ENCODE results near the gene EVL. TPM values are rescaled to one million over a fixed set of nuclear protein-coding genes. Genes with fewer than 3 reads are reported as not detected.

Gene EVL
- total RNA-seq, 2 donors from 2014 or later: 41.5 to 42.0 TPM

DNA sequence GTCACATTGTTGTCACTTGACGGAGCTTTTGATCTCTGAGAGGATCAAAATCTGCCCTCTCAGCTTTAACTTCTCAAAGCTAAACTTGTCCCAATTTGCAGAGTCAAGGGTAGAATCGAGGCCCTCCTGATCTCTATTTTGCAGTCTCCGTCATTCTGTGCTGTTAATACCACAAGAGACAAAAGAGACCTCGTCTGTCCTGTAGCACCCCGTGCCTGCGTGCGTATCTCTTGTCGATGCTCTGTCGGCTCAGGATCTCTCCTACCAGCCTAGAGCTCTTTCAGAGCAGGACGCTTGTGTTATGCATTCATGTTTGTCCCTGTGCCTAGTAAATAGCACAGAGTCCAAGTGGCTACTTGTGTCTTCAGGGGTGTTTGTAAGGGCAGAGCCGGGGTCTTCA is 5.1 kb downstream of the EVL start:
- no peak for DNase-seq (ENCODE audit: low spot score)
- H3K27ac ChIP-seq: no peak overlapping the region
- TF ChIP-seq, protein P1, sequence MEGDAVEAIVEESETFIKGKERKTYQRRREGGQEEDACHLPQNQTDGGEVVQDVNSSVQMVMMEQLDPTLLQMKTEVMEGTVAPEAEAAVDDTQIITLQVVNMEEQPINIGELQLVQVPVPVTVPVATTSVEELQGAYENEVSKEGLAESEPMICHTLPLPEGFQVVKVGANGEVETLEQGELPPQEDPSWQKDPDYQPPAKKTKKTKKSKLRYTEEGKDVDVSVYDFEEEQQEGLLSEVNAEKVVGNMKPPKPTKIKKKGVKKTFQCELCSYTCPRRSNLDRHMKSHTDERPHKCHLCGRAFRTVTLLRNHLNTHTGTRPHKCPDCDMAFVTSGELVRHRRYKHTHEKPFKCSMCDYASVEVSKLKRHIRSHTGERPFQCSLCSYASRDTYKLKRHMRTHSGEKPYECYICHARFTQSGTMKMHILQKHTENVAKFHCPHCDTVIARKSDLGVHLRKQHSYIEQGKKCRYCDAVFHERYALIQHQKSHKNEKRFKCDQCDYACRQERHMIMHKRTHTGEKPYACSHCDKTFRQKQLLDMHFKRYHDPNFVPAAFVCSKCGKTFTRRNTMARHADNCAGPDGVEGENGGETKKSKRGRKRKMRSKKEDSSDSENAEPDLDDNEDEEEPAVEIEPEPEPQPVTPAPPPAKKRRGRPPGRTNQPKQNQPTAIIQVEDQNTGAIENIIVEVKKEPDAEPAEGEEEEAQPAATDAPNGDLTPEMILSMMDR (IDR thresholded peaks at IDR 0.05): no peak
- H3K4me1 ChIP-seq: peaks cover 0 to 36% of the 10 kb centered on the region in 2 donors
- H3K4me3 ChIP-seq: no peak overlapping the region
- no peaks in the 10 kb centered on the region for H3K9me3 ChIP-seq
- no peaks in the 10 kb centered on the region for H3K36me3 ChIP-seq
- no peaks in the 10 kb centered on the region for H3K27me3 ChIP-seq

DNA sequence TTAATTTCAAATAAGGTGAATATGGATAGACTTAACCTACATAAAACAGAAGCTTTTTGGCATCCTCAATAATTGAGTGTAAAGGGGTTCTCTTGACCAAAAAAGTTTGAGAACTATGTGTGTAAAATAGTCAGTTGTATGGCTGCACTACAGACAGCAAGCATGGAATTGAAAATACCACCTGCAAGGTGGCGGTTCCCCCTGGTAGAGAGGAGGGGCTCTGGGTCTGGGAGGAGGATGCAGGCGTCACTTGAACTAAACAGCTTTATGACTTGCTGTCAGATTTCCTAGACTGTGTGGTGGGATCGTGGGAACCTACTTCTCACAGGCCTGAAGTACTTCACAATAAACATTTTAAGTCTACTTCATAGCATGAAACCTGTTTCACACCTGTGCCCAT is 6.3 kb downstream of the EVL start:
- peaks cover 0 to 35% of the 10 kb centered on the region in 2 donors for H3K4me1 ChIP-seq

DNA sequence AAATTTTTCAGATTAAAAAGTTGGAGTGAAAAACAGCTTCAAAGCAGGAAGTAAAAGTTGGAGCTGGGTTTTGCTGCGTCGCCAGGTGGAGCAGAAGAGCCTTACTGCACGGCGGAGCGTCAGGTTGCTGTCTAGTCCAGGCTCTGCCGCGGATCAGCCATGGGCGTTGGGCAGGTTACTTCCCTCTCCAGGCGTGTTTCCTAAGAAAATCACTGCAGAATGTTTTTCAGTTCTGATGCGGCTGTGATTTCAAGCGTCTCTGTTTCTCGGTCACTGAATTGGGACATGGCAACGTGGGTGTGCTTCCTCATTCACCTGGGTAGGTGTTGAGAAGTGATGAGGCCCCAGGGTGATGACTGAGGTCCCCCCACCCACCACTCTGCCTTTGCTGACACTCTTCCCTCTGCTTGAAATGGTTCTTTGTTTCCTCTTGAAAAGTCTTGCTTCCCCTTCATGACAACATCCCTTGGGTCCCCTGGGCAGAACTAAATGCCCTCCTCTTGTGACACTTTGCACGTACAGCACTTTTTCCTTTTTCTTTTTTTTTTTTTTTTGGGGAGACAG is 7.6 kb downstream of the EVL start:
- H3K27ac ChIP-seq: no peak overlapping the region
- no peaks in the 10 kb centered on the region for H3K9me3 ChIP-seq

More for the DNA sequence above, 6.3 kb downstream of the EVL start:
- no peak for DNase-seq (ENCODE audit: low spot score)
- no peaks in the 10 kb centered on the region for H3K36me3 ChIP-seq
- H3K4me3 ChIP-seq: no peak overlapping the region
- no peak overlapping the region for H3K27ac ChIP-seq
- TF ChIP-seq, protein P1 (IDR thresholded peaks at IDR 0.05): no peak
- H3K9me3 ChIP-seq: no peaks in the 10 kb centered on the region
- no peaks in the 10 kb centered on the region for H3K27me3 ChIP-seq

DNA sequence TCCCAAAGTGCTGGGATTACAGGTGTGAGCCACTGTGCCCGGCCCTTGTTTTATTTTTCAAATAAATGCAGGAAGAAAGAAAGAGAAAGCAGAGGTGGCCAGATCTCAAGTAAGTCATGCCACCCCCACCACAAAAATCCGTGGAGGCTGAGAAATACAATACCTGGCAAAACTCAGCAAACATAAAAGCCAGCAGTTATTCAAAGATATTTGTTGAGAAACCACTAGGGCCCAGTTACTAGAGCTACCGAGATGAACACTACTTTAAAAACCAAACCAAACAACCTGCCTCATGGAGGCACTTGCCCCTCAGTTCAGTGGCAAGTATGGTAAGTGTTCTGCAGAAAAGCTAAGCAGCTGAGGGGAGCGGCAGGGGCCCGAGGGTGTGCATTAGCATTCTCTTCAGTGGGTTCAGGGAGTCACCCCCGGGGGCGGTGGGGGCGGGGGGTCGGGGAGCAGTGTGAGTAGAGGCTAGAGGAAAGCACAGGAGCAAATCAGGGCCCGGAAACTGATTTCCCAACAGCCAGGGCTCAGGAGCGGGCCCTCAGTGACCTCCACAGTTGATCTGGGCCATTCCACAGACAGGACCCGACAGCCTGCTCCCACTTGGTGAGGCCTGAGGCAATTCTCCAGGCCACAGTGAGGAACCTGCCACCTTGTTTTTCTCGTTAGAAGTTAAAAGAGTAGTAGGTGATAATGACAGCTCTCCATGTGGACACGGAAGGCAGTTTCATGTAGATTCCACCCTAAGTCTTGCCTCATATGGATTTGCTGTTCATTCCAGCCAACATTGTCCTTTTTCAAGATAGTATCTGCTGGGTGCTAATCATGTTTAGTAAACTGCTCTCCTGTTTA is 8.6 kb downstream of the EVL start:
- TF ChIP-seq, protein P1 (IDR thresholded peaks at IDR 0.05): no peak
- Histone ChIP-seq H3K27me3 (no peaks in the 10 kb centered on the region), H3K4me3 (no peak overlapping the region), H3K4me1 (peaks cover 0 to 34% of the 10 kb centered on the region in 2 donors), H3K36me3 (no peaks in the 10 kb centered on the region), H3K9me3 (no peaks in the 10 kb centered on the region), H3K27ac (no peak overlapping the region)
- DNase-seq (ENCODE audit: low spot score): no peak

More for the DNA sequence above, 7.6 kb downstream of the EVL start:
- H3K36me3 ChIP-seq: no peaks in the 10 kb centered on the region
- TF ChIP-seq, protein P1 (IDR thresholded peaks at IDR 0.05): no peak
- H3K27me3 ChIP-seq: no peaks in the 10 kb centered on the region
- peaks cover 0 to 36% of the 10 kb centered on the region in 2 donors for H3K4me1 ChIP-seq
- H3K4me3 ChIP-seq: no peak overlapping the region
- no peak for DNase-seq (ENCODE audit: low spot score)

DNA sequence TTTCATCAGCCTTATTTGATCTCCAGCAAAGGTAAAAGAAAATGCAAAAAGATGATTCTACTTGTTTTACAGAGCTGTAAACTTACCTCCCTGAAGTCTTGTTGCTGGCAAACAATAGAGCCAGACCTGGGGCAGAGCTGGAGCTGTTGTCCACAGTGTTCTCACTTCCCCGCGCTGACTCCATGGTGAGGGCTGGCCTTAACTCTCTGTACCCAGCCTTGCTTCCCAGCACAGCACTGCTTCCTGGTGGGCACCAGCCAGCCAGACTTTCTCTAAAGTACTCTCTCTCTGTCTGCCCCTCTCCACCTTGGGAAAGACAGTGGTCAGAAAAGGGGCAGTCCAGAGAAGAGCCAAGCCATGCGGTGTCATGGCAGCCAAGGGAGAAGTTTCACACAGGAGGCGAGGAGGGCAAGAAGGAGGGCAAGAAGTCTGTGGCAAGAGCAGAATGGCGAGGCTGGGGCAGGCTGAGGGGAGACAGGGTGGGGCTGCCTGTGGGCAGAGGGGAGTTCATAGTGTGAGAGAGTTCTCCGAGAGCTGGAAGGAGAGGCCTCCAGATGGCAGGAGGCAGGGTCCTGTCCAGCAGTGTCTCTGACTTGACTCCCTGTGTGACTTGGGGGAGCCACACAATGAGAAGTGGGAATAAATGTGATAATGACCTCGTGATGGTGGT is 9.3 kb downstream of the EVL start:
- Histone ChIP-seq H3K9me3 (no peaks in the 10 kb centered on the region), H3K36me3 (no peaks in the 10 kb centered on the region), H3K27me3 (no peaks in the 10 kb centered on the region), H3K27ac (no peak overlapping the region), H3K4me1 (peaks cover 0 to 35% of the 10 kb centered on the region in 2 donors), H3K4me3 (no peak overlapping the region)
- no peak for DNase-seq (ENCODE audit: low spot score)
- TF ChIP-seq, protein P1 (IDR thresholded peaks at IDR 0.05): no peak

Data from right atrium auricular region (tissue), 2 donors.